GM18519 (cell line): ENCODE results near the gene TPSG1.
"Not testable (repeated sequence)": the region's sequence is repeated elsewhere in the genome, so short reads cannot be mapped to it uniquely, and the experiment has no call there.

Experiments
- ATAC-seq: cut with Tn5 transposase; IDR thresholded peaks from one replicate; pipeline ENCODE4 v1.9.1; 2021; ENCODE audit warnings: mild to moderate bottlenecking, moderate library complexity; ENCODE audit not compliant: unreplicated experiment, low FRiP score

Gene TPSG1

GRCh38 chr16:1232049-1232748, 7.1 kb upstream of the TPSG1 start:
- not testable (repeated sequence) for ATAC-seq

GRCh38 chr16:1231301-1231700, 6.2 kb upstream of the TPSG1 start:
- ATAC-seq, result not testable (repeated sequence)

GRCh38 chr16:1230471-1231212, 5.6 kb upstream of the TPSG1 start:
- not testable (repeated sequence) for ATAC-seq

GRCh38 chr16:1230084-1230470, 5.0 kb upstream of the TPSG1 start, which contains the start of gene TPSB2:
Gene TPSB2 (minus strand): TSS chr16:1230184. CDS start chr16:1229951, 233 bp downstream.
- not testable (repeated sequence) for ATAC-seq

- ATAC-seq, result not testable (repeated sequence)
Measured at GRCh38 chr16:1229476-1229875, 4.4 kb upstream of the TPSG1 start.

GRCh38 chr16:1228227-1228626, 3.2 kb upstream of the TPSG1 start:
- not testable (repeated sequence) for ATAC-seq

- ATAC-seq, result not testable (repeated sequence)
Measured at GRCh38 chr16:1226692-1227091, 1.6 kb upstream of the TPSG1 start.

- ATAC-seq, result not testable (repeated sequence)
Measured at GRCh38 chr16:1225728-1226311, 752 bp upstream of the TPSG1 start.

- ATAC-seq, result no peak
Measured at GRCh38 chr16:1224558-1224957, 510 bp downstream of the TPSG1 start.

- ATAC-seq, result no peak
Measured at GRCh38 chr16:1223355-1224214, 1.5 kb downstream of the TPSG1 start.

GRCh38 chr16:1222553-1223354, 2.3 kb downstream of the TPSG1 start:
- no peak for ATAC-seq

GRCh38 chr16:1221628-1222552, 3.2 kb downstream of the TPSG1 start:
- no peak for ATAC-seq

- no peak for ATAC-seq
Measured at GRCh38 chr16:1220841-1221627, 4.0 kb downstream of the TPSG1 start.

GRCh38 chr16:1220098-1220728, 4.9 kb downstream of the TPSG1 start:
- ATAC-seq, result no peak

GRCh38 chr16:1218930-1219611, 6.0 kb downstream of the TPSG1 start:
- ATAC-seq, result no peak

- no peak for ATAC-seq
Measured at GRCh38 chr16:1218061-1218929, 6.8 kb downstream of the TPSG1 start.
